Measurements from ENCODE around the gene TNPO2. TPM values are rescaled to one million over a fixed set of nuclear protein-coding genes. Genes with fewer than 3 reads are reported as not detected.

Gene TNPO2
- total RNA-seq: 10 to 100 TPM; 54.7 to 63.0 TPM
- polyA plus RNA-seq: 10 to 100 TPM; 29.5 to 31.5 TPM
- long read RNA-seq, donor 1, full-length matches to known transcripts: 5 of 11 reads
- long read RNA-seq, donor 1, partial matches to known transcripts: 6 of 11 reads
- long read RNA-seq, donor 1, other reads (novel, unspliced or antisense): 0 of 11 reads
- long read RNA-seq, donor 2, partial matches to known transcripts: 5 of 5 reads
- long read RNA-seq, donor 2, other reads (novel, unspliced or antisense): 0 of 5 reads
- long read RNA-seq, donor 3: 0 reads
- long read RNA-seq, donor 4, partial matches to known transcripts: 5 of 7 reads
- long read RNA-seq, donor 4, other reads (novel, unspliced or antisense): 0 of 7 reads
- long read RNA-seq, donor 5, partial matches to known transcripts: 0 of 1 reads
- long read RNA-seq, donor 5, other reads (novel, unspliced or antisense): 0 of 1 reads

- no peak for TF ChIP-seq CTCF (IDR thresholded peaks at IDR 0.05; ENCODE audit: control extremely low read depth, extremely low read depth)
- peak within 1 kb of the TSS; percentile 35 for H3K4me3 ChIP-seq
- H3K36me3 ChIP-seq (ENCODE audit: control insufficient read depth in 4 of 4, insufficient read depth in 4 of 4, low read length in 4 of 4): peaks cover 0 to 7% (median 5%) of the 10 kb centered on the region in 4 donors
- no peaks in the 10 kb centered on the region for H3K27me3 ChIP-seq (ENCODE audit: control insufficient read depth in 3 of 3, insufficient read depth in 3 of 3, low read length in 2 of 3)
- peak; percentile 80 to 84 (median 82) for DNase-seq
- peak; percentile 28 for ATAC-seq (ENCODE audit: insufficient read depth, low FRiP score)
- peak within 1 kb of the TSS; percentile 37 to 82 for H3K27ac ChIP-seq (ENCODE audit: low read depth in 1 of 2, low read length in 1 of 2)
- H3K9me3 ChIP-seq (ENCODE audit: control insufficient read depth in 4 of 4, insufficient read depth in 3 of 4, low read length in 3 of 4): no peaks in the 10 kb centered on the region
- peaks cover 0 to 25% (median 10%) of the 10 kb centered on the region in 5 donors for H3K4me1 ChIP-seq (ENCODE audit: control insufficient read depth in 5 of 5, insufficient read depth in 5 of 5, low read length in 5 of 5)
- H3K9ac ChIP-seq (ENCODE audit: insufficient read depth in 1 of 2, low read length in 2 of 2): peak within 1 kb of the TSS; percentile 57 to 61
- 3 to 6% methylated on average over 28 of the region's 28 CpGs for WGBS, 2 donors
Measured at GRCh38 chr19:12723641-12724426, at the start of gene TNPO2. Gene TNPO2 (minus strand): TSS chr19:12723932. CDS start chr19:12720977, 2,955 bp downstream.

- Histone ChIP-seq H3K27me3 (ENCODE audit: control insufficient read depth in 3 of 3, insufficient read depth in 3 of 3, low read length in 2 of 3) (no peaks in the 10 kb centered on the region), H3K4me1 (ENCODE audit: control insufficient read depth in 5 of 5, insufficient read depth in 5 of 5, low read length in 5 of 5) (peaks cover 0 to 10% (median 4%) of the 10 kb centered on the region in 5 donors), H3K9ac (ENCODE audit: insufficient read depth in 1 of 2, low read length in 2 of 2) (no peak overlapping the region), H3K9me3 (ENCODE audit: control insufficient read depth in 4 of 4, insufficient read depth in 3 of 4, low read length in 3 of 4) (no peaks in the 10 kb centered on the region), H3K36me3 (ENCODE audit: control insufficient read depth in 4 of 4, insufficient read depth in 4 of 4, low read length in 4 of 4) (peaks cover 0 to 19% (median 1%) of the 10 kb centered on the region in 4 donors), H3K27ac (ENCODE audit: low read depth in 1 of 2, low read length in 1 of 2) (peak overlapping the region in 1 of 2 donors; percentile 76), H3K4me3 (no peak overlapping the region)
- ATAC-seq (ENCODE audit: insufficient read depth, low FRiP score) (no peak), DNase-seq (no peak)
- TF ChIP-seq CTCF (IDR thresholded peaks at IDR 0.05; ENCODE audit: control extremely low read depth, extremely low read depth): no peak
- WGBS, 2 donors: 85 to 88% methylated on average over 4 of the region's 4 CpGs
Measured at GRCh38 chr19:12772323-12772722, 48.6 kb upstream of the TNPO2 start.

GRCh38 chr19:12770922-12771321, 47.2 kb upstream of the TNPO2 start:
- TF ChIP-seq CTCF (IDR thresholded peaks at IDR 0.05; ENCODE audit: control extremely low read depth, extremely low read depth): no peak
- Histone ChIP-seq H3K36me3 (ENCODE audit: control insufficient read depth in 4 of 4, insufficient read depth in 4 of 4, low read length in 4 of 4) (peaks cover 0 to 28% (median 1%) of the 10 kb centered on the region in 4 donors), H3K27ac (ENCODE audit: low read depth in 1 of 2, low read length in 1 of 2) (no peak overlapping the region), H3K4me3 (no peak overlapping the region), H3K4me1 (ENCODE audit: control insufficient read depth in 5 of 5, insufficient read depth in 5 of 5, low read length in 5 of 5) (peaks cover 0 to 10% (median 4%) of the 10 kb centered on the region in 5 donors), H3K9ac (ENCODE audit: insufficient read depth in 1 of 2, low read length in 2 of 2) (no peak overlapping the region), H3K9me3 (ENCODE audit: control insufficient read depth in 4 of 4, insufficient read depth in 3 of 4, low read length in 3 of 4) (no peaks in the 10 kb centered on the region), H3K27me3 (ENCODE audit: control insufficient read depth in 3 of 3, insufficient read depth in 3 of 3, low read length in 2 of 3) (no peaks in the 10 kb centered on the region)
- WGBS, 2 donors: 97 to 99% methylated on average over 13 of the region's 13 CpGs
- ATAC-seq (ENCODE audit: insufficient read depth, low FRiP score) (no peak), DNase-seq (no peak)

Data from lung (tissue), 16 donors.